Measurements from ENCODE around the gene FOXC2. TPM values are rescaled to one million over a fixed set of nuclear protein-coding genes. Genes with fewer than 3 reads are reported as not detected.

The FOXC2 gene
- total and polyA plus RNA-seq, 9 of the 15 experiments (the other 6 are each of a cell fraction or from before 2014, with no cell fraction given) = 0.01 to 0.11 (median 0.10) TPM; not detected in 5

GRCh38 chr16:86523166-86523740 is 43.4 kb upstream of the FOXC2 start (continued):
- TF ChIP-seq CHD7 (IDR thresholded peaks at IDR 0.05; ENCODE audit: low read depth, low read length) (no peak), CC2D1A (IDR thresholded peaks at IDR 0.05) (no peak), GTF2A2 (tag; IDR thresholded peaks at IDR 0.05) (no peak), ZNF436 (CRISPR knock-in tag; IDR thresholded peaks at IDR 0.05) (no peak), ZNF124 (CRISPR knock-in tag; IDR thresholded peaks at IDR 0.05) (no peak), ZNF586 (CRISPR knock-in tag; conservative IDR thresholded peaks at IDR 0.05) (no peak)
